ENCODE results near the gene CCDC28B.

CCDC28B gene

GRCh38 chr1:32192220-32192948 lies 8.0 kb upstream of the CCDC28B start:
- H3K4me3 ChIP-seq (ENCODE audit: low read depth, low read length), result no peak overlapping the region
- DNase-seq (ENCODE audit: low read depth), result no peak

GRCh38 chr1:32194984-32195383 lies 5.4 kb upstream of the CCDC28B start:
- H3K4me3 ChIP-seq (ENCODE audit: low read depth, low read length), result no peak overlapping the region
- DNase-seq (ENCODE audit: low read depth), result no peak

GRCh38 chr1:32195531-32195930 lies 4.9 kb upstream of the CCDC28B start:
- DNase-seq (ENCODE audit: low read depth), result no peak
- H3K4me3 ChIP-seq (ENCODE audit: low read depth, low read length), result no peak overlapping the region

GRCh38 chr1:32195972-32196823 lies 4.2 kb upstream of the CCDC28B start:
- no peak overlapping the region for H3K4me3 ChIP-seq (ENCODE audit: low read depth, low read length)
- DNase-seq (ENCODE audit: low read depth), result no peak

- H3K4me3 ChIP-seq (ENCODE audit: low read depth, low read length), result no peak overlapping the region
- DNase-seq (ENCODE audit: low read depth), result no peak
Measured at GRCh38 chr1:32197074-32197473, 3.3 kb upstream of the CCDC28B start.

DNA sequence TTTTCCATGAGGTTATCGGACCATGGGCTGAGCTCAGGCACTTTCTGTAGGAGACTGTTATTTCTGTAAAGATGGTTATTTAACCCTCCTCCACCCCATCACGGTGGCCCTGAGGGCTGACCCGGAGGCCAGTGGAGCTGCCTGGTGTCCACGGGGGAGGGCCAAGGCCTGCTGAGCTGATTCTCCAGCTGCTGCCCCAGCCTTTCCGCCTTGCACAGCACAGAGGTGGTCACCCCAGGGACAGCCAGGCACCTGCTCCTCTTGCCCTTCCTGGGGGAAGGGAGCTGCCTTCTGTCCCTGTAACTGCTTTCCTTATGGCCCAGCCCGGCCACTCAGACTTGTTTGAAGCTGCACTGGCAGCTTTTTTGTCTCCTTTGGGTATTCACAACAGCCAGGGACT lies 2.6 kb upstream of the CCDC28B start:
- no peak overlapping the region for H3K4me3 ChIP-seq (ENCODE audit: low read depth, low read length)
- DNase-seq (ENCODE audit: low read depth), result no peak

- no peak overlapping the region for H3K4me3 ChIP-seq (ENCODE audit: low read depth, low read length)
- no peak for DNase-seq (ENCODE audit: low read depth)
Measured at GRCh38 chr1:32198237-32199042, 2.0 kb upstream of the CCDC28B start.

GRCh38 chr1:32199043-32199716 lies 1.2 kb upstream of the CCDC28B start:
- no peak for DNase-seq (ENCODE audit: low read depth)
- peak overlapping the region; percentile 68 for H3K4me3 ChIP-seq (ENCODE audit: low read depth, low read length)

DNA sequence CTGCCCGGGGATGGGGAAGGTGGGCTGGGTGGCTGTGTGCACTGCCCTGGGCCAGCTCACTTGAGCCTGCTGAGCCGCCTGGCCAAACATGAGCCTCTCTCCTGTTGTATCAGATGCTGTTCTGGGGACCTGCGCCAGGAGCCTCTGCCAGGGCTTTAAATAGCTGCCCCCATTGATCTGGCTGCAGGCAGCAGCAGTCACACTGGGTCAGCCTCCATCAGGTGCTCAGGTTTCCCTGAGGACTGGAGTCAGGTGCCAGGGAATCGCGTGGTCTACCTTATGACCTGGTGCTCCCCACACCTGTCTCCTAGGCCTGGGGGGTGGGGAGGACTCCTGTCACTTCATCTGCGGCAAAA lies 700 bp upstream of the CCDC28B start:
- peak overlapping the region; percentile 68 for H3K4me3 ChIP-seq (ENCODE audit: low read depth, low read length)
- no peak for DNase-seq (ENCODE audit: low read depth)

- peak overlapping the region; percentile 68 for H3K4me3 ChIP-seq (ENCODE audit: low read depth, low read length)
- DNase-seq (ENCODE audit: low read depth), result no peak
Measured at GRCh38 chr1:32201011-32201855, 838 bp downstream of the CCDC28B start.

GRCh38 chr1:32204943-32205361 lies 4.6 kb downstream of the CCDC28B start:
- DNase-seq (ENCODE audit: low read depth), result no peak
- H3K4me3 ChIP-seq (ENCODE audit: low read depth, low read length), result peak overlapping the region; percentile 81

- no peak for DNase-seq (ENCODE audit: low read depth)
- peak within 1 kb of the TSS; percentile 81 for H3K4me3 ChIP-seq (ENCODE audit: low read depth, low read length)
Measured at GRCh38 chr1:32205401-32206370, 5.3 kb downstream of the CCDC28B start, which contains the start of gene IQCC. Gene IQCC, plus strand, starts transcription at chr1:32205671. Its CDS starts 11 bp downstream, at chr1:32205682.

DNA sequence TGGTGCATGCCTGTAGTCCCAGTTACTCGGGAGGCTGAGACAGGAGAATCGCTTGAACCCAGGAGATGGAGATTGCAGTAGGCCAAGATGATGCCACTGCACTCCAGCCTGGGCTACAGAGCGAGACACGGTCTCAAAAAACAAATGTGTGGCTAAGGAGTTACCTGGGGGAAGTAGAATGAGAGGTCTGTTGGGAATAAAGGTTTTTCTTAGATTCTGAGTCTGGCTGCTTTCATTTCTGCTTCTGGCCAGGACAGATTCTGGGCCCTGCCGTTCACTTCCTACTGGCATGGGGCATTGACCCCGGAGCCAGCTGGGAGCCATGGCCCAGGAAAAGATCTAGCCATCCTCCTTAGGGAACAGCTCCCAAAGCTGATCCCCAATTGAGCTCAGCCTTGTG lies 8.1 kb downstream of the CCDC28B start:
- H3K4me3 ChIP-seq (ENCODE audit: low read depth, low read length), result no peak overlapping the region

GRCh38 chr1:32208891-32209328 lies 8.5 kb downstream of the CCDC28B start, which contains the start of gene DCDC2B:
Gene DCDC2B, plus strand, starts transcription at chr1:32209089. Its CDS starts 5 bp downstream, at chr1:32209094.
- no peak for DNase-seq (ENCODE audit: low read depth)
- H3K4me3 ChIP-seq (ENCODE audit: low read depth, low read length), result no peak within 1 kb of the TSS

More for the DNA sequence above, 8.1 kb downstream of the CCDC28B start:
- DNase-seq (ENCODE audit: low read depth), result no peak

- H3K4me3 ChIP-seq (ENCODE audit: low read depth, low read length), result no peak overlapping the region
- no peak for DNase-seq (ENCODE audit: low read depth)
Measured at GRCh38 chr1:32215629-32216480, 15.5 kb downstream of the CCDC28B start.

- no peak for DNase-seq (ENCODE audit: low read depth)
- no peak overlapping the region for H3K4me3 ChIP-seq (ENCODE audit: low read depth, low read length)
Measured at GRCh38 chr1:32216566-32216965, 16.2 kb downstream of the CCDC28B start.
